KMS-11 (cell line): ENCODE results near the gene DMTF1.

Experiments used
- H2AFZ ChIP-seq: fragments of 200-600 bp; sonication (generic); 2 replicates; pipeline ENCODE4 v1.6.1; 2016; ENCODE audit warnings: antibody characterized with exemption, mixed run types, low read depth
- H3K27ac ChIP-seq: fragments of 200-600 bp; sonication (generic); 2 replicates; pipeline ENCODE4 v1.6.1; 2016; ENCODE audit warnings: mild to moderate bottlenecking, mixed run types
- H3K27me3 ChIP-seq: fragments of 200-600 bp; sonication (generic); 2 replicates; pipeline ENCODE4 v1.6.1; 2017; ENCODE audit warnings: mild to moderate bottlenecking, low read depth, mixed run types, moderate library complexity; ENCODE audit not compliant: insufficient read depth
- H3K36me3 ChIP-seq: fragments of 200-600 bp; sonication (generic); 2 replicates; pipeline ENCODE4 v1.6.1; 2017; ENCODE audit warnings: mild to moderate bottlenecking, mixed run types; ENCODE audit not compliant: insufficient read depth
- H3K4me1 ChIP-seq: fragments of 200-600 bp; sonication (generic); 2 replicates; pipeline ENCODE4 v1.6.1; 2016; ENCODE audit warnings: mild to moderate bottlenecking, low read depth, mixed run types; ENCODE audit not compliant: poor library complexity, severe bottlenecking
- H3K4me2 ChIP-seq: fragments of 200-600 bp; sonication (generic); 2 replicates; pipeline ENCODE4 v1.7.0; 2016; ENCODE audit warnings: mild to moderate bottlenecking, mixed run types
- H3K4me3 ChIP-seq: fragments of 200-600 bp; sonication (generic); IDR thresholded peaks from 2 replicates; pipeline ENCODE4 v1.6.1; 2017; ENCODE audit warnings: low read depth, low read length, mixed read lengths; ENCODE audit not compliant: insufficient read depth
- H3K79me2 ChIP-seq: fragments of 200-600 bp; sonication (generic); 2 replicates; pipeline ENCODE4 v1.6.1; 2016; ENCODE audit warnings: low read depth, mixed run types; ENCODE audit not compliant: insufficient read depth
- H3K9ac ChIP-seq: fragments of 200-600 bp; sonication (generic); 2 replicates; pipeline ENCODE4 v1.6.1; 2016; ENCODE audit warnings: mild to moderate bottlenecking, mixed run types
- H4K20me1 ChIP-seq: fragments of 200-600 bp; sonication (generic); 2 replicates; pipeline ENCODE4 v1.6.1; 2016; ENCODE audit warnings: mild to moderate bottlenecking, mixed run types; ENCODE audit not compliant: insufficient read depth
- TF ChIP-seq, protein P1 (sequence below): fragments of 200-600 bp; sonication (generic); conservative IDR thresholded peaks from 2 replicates; pipeline ENCODE4 v1.6.1; 2017; ENCODE audit warnings: low read depth, mild to moderate bottlenecking, antibody characterized with exemption, low read length, moderate library complexity, mixed read lengths

DMTF1 gene

DNA sequence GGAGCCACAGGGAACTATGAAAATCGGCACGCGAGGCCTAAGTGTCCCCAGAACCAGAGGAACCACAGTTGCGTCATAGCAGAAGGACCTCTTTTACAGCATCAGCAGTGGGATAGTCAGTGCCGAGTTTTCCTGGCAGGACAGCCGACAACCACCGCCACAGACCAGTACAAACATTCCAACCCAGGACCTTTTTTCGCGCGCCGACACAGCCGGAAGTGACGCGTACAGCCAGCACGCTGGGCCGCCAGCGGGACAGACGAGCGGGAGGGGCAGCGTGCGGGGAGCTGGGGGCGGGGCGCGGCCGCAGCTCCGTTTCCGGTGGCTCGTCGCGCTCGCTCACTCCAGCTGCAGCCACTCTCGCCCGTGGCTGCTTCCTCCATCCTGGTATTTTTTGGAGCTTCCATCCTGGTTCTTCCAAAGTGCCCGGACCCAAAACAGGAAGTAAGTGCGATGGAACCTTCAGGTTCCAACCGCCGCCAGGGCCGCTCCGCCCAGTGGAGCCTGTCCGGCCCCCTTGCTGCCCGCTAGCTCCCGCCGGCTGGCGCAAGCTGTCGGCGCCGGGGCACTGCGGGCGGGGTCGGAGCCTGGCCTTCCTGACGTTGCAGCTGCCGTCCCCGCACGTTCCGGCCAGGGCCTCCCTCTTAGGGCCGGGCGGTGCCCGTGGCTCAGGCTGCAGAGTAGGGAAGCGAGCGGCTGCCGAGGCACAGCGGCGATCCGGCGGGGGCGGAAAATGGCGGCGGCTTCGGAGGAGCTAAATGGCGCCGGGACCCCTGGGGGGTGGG is at the start of gene DMTF1:
Gene DMTF1, plus strand, starts transcription at position 342 of the 785 bp plus-strand sequence. CDS start 12,489 bp downstream, outside the sequence.
- Histone ChIP-seq H3K4me2 (peak within 1 kb of the TSS; percentile 87), H3K4me3 (peak within 1 kb of the TSS; percentile 66), H2AFZ (peak within 1 kb of the TSS; percentile 58), H3K9ac (peak within 1 kb of the TSS; percentile 88), H3K27ac (peak within 1 kb of the TSS; percentile 88), H3K27me3 (no peaks in the 10 kb centered on the region), H3K79me2 (peaks cover 46% of the 10 kb centered on the region), H3K4me1 (peaks cover 47% of the 10 kb centered on the region), H4K20me1 (peaks cover 11% of the 10 kb centered on the region; the same call in 1 of the 2 replicates), H3K36me3 (no peaks in the 10 kb centered on the region)
- TF ChIP-seq, protein P1, sequence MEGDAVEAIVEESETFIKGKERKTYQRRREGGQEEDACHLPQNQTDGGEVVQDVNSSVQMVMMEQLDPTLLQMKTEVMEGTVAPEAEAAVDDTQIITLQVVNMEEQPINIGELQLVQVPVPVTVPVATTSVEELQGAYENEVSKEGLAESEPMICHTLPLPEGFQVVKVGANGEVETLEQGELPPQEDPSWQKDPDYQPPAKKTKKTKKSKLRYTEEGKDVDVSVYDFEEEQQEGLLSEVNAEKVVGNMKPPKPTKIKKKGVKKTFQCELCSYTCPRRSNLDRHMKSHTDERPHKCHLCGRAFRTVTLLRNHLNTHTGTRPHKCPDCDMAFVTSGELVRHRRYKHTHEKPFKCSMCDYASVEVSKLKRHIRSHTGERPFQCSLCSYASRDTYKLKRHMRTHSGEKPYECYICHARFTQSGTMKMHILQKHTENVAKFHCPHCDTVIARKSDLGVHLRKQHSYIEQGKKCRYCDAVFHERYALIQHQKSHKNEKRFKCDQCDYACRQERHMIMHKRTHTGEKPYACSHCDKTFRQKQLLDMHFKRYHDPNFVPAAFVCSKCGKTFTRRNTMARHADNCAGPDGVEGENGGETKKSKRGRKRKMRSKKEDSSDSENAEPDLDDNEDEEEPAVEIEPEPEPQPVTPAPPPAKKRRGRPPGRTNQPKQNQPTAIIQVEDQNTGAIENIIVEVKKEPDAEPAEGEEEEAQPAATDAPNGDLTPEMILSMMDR = no peak

GRCh38 chr7:87105401-87105800 is 46.9 kb upstream of the DMTF1 start:
- no peaks in the 10 kb centered on the region for H3K79me2 ChIP-seq
- H2AFZ ChIP-seq = no peak overlapping the region
- no peaks in the 10 kb centered on the region for H4K20me1 ChIP-seq
- H3K4me3 ChIP-seq = no peak overlapping the region
- no peak overlapping the region for H3K27ac ChIP-seq
- H3K4me2 ChIP-seq = no peak overlapping the region
- no peaks in the 10 kb centered on the region for H3K27me3 ChIP-seq
- TF ChIP-seq, protein P1 = no peak
- H3K4me1 ChIP-seq = no peaks in the 10 kb centered on the region
- H3K9ac ChIP-seq = no peak overlapping the region
- no peaks in the 10 kb centered on the region for H3K36me3 ChIP-seq

DNA sequence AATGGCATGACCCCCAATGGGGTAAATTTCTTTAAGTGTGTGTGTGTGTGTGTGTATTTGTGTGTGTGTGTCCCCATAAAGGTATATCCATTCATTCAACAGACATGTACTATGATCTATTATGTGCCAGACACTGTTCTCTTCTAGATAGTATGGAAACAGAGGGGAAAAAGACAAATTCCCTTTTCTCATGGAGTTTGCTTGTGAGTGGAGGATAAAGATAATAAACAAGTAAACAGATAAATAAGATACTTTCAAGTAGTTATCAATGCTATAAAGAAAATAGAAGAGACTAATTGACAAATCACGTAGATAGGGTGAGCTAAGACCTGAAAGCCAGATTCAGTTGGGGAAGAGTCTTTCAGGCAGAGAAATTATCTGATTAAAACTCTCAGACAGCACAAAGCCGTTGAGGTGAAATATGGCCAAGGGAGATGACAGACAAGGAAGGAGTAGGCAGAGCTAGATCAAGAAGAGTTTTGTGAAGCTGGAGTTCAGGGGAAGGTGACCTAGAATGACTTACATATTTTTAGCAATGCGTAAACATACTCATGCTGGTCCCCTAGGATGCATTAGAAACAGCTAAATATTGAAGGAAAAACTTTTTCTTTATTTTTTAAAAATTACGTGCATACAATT is 45.2 kb upstream of the DMTF1 start:
- no peaks in the 10 kb centered on the region for H3K4me1 ChIP-seq
- no peaks in the 10 kb centered on the region for H3K27me3 ChIP-seq
- no peaks in the 10 kb centered on the region for H3K36me3 ChIP-seq
- no peak overlapping the region for H3K27ac ChIP-seq
- H3K9ac ChIP-seq = no peak overlapping the region
- no peak overlapping the region for H3K4me3 ChIP-seq
- H3K4me2 ChIP-seq = no peak overlapping the region
- H4K20me1 ChIP-seq = no peaks in the 10 kb centered on the region
- TF ChIP-seq, protein P1 = no peak
- no peak overlapping the region for H2AFZ ChIP-seq
- no peaks in the 10 kb centered on the region for H3K79me2 ChIP-seq

DNA sequence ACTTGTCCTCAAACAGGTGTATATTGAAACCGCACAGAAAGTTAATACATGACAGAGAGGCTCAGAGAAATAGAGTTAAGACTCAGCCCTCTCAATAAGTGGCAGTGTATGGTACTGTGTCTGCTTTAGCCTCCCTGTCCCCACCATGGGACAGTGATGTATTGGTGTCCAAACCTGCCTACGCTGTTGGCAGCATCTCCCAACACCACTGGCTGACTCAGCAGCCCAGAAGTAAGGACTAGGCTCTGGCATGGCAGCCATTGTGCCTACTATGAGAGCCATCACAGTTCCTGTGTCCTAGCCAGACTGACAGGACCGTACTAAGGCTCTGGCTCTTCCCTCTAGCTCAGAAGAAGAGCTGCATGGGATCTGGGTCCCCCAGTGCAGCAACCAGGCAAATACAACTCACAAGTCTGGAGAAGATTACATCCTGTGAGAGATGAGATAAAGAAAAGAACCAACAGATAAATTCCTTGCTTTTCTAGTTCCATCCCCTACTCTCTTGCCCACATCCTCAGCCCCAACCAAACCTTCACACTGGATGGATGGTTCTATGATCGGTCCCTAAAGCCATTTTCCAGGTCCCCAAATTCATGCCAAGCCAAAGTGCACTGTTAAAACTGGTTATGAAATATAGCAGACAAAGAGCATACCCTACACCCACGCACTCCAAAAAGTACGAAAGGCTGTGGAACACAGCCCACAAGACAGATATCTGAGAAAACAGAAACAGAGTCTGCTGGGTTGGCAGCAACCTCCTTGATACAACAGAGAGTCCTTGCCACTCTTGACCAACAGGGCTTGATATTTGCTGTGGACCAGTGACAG is 44.1 kb upstream of the DMTF1 start:
- Histone ChIP-seq H3K4me1 (no peaks in the 10 kb centered on the region), H3K27ac (no peak overlapping the region), H3K4me2 (no peak overlapping the region), H3K4me3 (no peak overlapping the region), H3K36me3 (no peaks in the 10 kb centered on the region), H2AFZ (no peak overlapping the region), H3K79me2 (no peaks in the 10 kb centered on the region), H3K27me3 (no peaks in the 10 kb centered on the region), H4K20me1 (no peaks in the 10 kb centered on the region), H3K9ac (no peak overlapping the region)
- TF ChIP-seq, protein P1 = no peak
